ACC112 (cell line): ENCODE data around the gene NTM.

Experiments
- H2AFZ ChIP-seq: fragments of 200-600 bp; sonication (generic); one replicate; pipeline ENCODE4 v1.6.0; 2017; ENCODE audit warnings: antibody characterized with exemption, low read length; ENCODE audit not compliant: unreplicated experiment
- H3K27ac ChIP-seq: fragments of 200-600 bp; sonication (generic); 2 replicates; pipeline ENCODE4 v1.5.1; 2014; ENCODE audit warnings: low read depth, mild to moderate bottlenecking, antibody characterized with exemption, low read length, moderate library complexity
- H3K27me3 ChIP-seq: fragments of 200-600 bp; sonication (generic); 2 replicates; pipeline ENCODE4 v1.6.1; 2014; ENCODE audit warnings: mild to moderate bottlenecking, antibody characterized with exemption, low read length, moderate library complexity, mixed read lengths; ENCODE audit not compliant: insufficient read depth
- H3K36me3 ChIP-seq: fragments of 200-600 bp; sonication (generic); 2 replicates; pipeline ENCODE4 v1.6.1; 2016; ENCODE audit warnings: mild to moderate bottlenecking, antibody characterized with exemption, low read length, moderate library complexity, mixed read lengths; ENCODE audit not compliant: insufficient read depth
- H3K4me1 ChIP-seq: fragments of 200-600 bp; sonication (generic); one replicate; pipeline ENCODE4 v1.6.1; 2016; ENCODE audit warnings: low read length, mixed read lengths; ENCODE audit not compliant: insufficient read depth, unreplicated experiment, control insufficient read depth
- H3K4me3 ChIP-seq: fragments of 200-600 bp; sonication (generic); 2 replicates; pipeline ENCODE4 v1.5.1; 2014; ENCODE audit warnings: mild to moderate bottlenecking, low read depth, low read length
- H3K79me2 ChIP-seq: fragments of 200-600 bp; sonication (generic); one replicate; pipeline ENCODE4 v1.6.0; 2016; ENCODE audit warnings: low read length; ENCODE audit not compliant: control insufficient read depth, unreplicated experiment, insufficient read depth

Gene NTM

DNA sequence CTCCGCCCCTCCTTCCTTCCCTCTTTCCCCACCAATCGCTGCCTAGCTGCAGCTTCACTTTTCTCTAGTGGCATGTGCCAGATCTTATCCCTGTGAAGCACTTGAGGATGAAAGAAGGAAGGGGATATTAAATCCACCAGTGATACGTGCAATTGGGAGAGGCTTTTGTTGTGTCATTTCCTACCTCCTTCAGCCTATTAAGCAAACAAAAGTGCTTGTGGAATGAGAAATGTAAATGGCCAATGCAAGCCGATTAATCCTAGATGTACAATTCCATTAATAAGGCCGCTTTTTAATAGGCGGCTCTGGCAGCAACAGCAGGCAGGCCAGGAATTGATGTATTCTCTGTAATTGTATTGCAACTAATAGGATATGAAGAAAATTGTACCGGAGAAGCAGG, 23.3 kb downstream of the NTM start:
- no peak overlapping the region for H2AFZ ChIP-seq
- H3K4me3 ChIP-seq = no peak overlapping the region
- H3K4me1 ChIP-seq = no peaks in the 10 kb centered on the region
- H3K27me3 ChIP-seq = no peaks in the 10 kb centered on the region
- H3K27ac ChIP-seq = no peak overlapping the region
- H3K79me2 ChIP-seq = no peaks in the 10 kb centered on the region
- no peaks in the 10 kb centered on the region for H3K36me3 ChIP-seq

DNA sequence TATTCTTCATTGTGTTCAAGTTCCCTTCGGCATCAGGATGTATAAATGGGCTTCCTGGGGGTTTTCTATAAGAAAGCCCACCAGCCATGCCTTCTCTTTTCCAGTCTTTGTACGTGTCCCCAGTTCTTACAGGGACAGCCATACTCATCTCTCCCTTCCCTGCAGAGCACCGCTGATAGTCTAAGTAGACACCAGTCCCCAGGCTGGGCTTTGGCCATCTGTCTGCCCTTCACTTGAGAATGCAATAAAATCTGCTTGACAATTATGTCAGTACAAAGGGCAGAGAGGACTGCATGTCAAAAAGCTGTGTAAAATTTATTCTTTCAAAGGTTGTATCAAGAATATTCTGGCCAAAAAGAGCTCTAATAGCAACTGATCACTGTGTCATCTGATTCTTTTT, 27.3 kb downstream of the NTM start:
- Histone ChIP-seq H3K27ac (no peak overlapping the region), H3K36me3 (no peaks in the 10 kb centered on the region), H3K79me2 (no peaks in the 10 kb centered on the region), H3K4me1 (no peaks in the 10 kb centered on the region), H3K4me3 (no peak overlapping the region), H3K27me3 (no peaks in the 10 kb centered on the region), H2AFZ (no peak overlapping the region)

GRCh38 chr11:131402040-131402439, 31.6 kb downstream of the NTM start:
- Histone ChIP-seq H3K27ac (no peak overlapping the region), H3K79me2 (no peaks in the 10 kb centered on the region), H3K27me3 (no peaks in the 10 kb centered on the region), H3K4me3 (no peak overlapping the region), H2AFZ (no peak overlapping the region), H3K4me1 (no peaks in the 10 kb centered on the region), H3K36me3 (no peaks in the 10 kb centered on the region)

GRCh38 chr11:131404010-131404409, 33.6 kb downstream of the NTM start:
- Histone ChIP-seq H3K27me3 (no peaks in the 10 kb centered on the region), H3K79me2 (no peaks in the 10 kb centered on the region), H3K4me1 (no peaks in the 10 kb centered on the region)

GRCh38 chr11:131408025-131408640, 37.7 kb downstream of the NTM start:
- no peak overlapping the region for H2AFZ ChIP-seq
- no peak overlapping the region for H3K27ac ChIP-seq
- no peaks in the 10 kb centered on the region for H3K27me3 ChIP-seq
- H3K4me3 ChIP-seq = no peak overlapping the region
- no peaks in the 10 kb centered on the region for H3K36me3 ChIP-seq
- H3K79me2 ChIP-seq = no peaks in the 10 kb centered on the region
- H3K4me1 ChIP-seq = no peaks in the 10 kb centered on the region

More at GRCh38 chr11:131404010-131404409, 33.6 kb downstream of the NTM start:
- H2AFZ ChIP-seq = no peak overlapping the region
- H3K27ac ChIP-seq = no peak overlapping the region
- no peak overlapping the region for H3K4me3 ChIP-seq
- no peaks in the 10 kb centered on the region for H3K36me3 ChIP-seq

GRCh38 chr11:131409345-131409744, 38.9 kb downstream of the NTM start:
- Histone ChIP-seq H3K79me2 (no peaks in the 10 kb centered on the region), H3K27ac (no peak overlapping the region), H3K4me3 (no peak overlapping the region), H3K36me3 (no peaks in the 10 kb centered on the region), H3K4me1 (no peaks in the 10 kb centered on the region), H3K27me3 (no peaks in the 10 kb centered on the region), H2AFZ (no peak overlapping the region)

DNA sequence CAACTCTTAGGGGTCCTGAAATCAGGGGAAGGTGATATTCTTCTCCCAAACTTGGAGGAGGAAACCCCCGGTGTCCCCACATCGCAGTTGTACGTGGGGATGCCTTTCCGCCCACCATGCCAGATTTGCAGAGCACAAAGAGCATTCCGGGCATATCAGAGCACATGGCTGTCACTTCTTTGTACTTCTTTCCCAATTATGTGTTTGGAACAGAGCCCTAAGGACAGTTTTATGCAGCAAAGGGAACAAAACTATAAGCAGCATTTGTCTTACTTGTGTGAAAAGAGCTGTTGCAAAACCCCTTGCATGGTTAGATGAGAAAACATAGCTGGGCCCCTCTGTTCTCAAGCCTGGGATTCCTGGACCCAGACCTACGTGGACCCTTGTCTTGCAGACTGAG, 41.2 kb downstream of the NTM start:
- Histone ChIP-seq H3K36me3 (no peaks in the 10 kb centered on the region), H3K4me1 (no peaks in the 10 kb centered on the region), H2AFZ (no peak overlapping the region), H3K79me2 (no peaks in the 10 kb centered on the region), H3K4me3 (no peak overlapping the region), H3K27me3 (no peaks in the 10 kb centered on the region), H3K27ac (no peak overlapping the region)

GRCh38 chr11:131412061-131412460, 41.6 kb downstream of the NTM start:
- H3K4me3 ChIP-seq = no peak overlapping the region
- H3K36me3 ChIP-seq = no peaks in the 10 kb centered on the region
- no peaks in the 10 kb centered on the region for H3K4me1 ChIP-seq
- no peak overlapping the region for H2AFZ ChIP-seq
- H3K27me3 ChIP-seq = no peaks in the 10 kb centered on the region
- no peaks in the 10 kb centered on the region for H3K79me2 ChIP-seq
- no peak overlapping the region for H3K27ac ChIP-seq

GRCh38 chr11:131413217-131413616, 42.8 kb downstream of the NTM start:
- H3K36me3 ChIP-seq = no peaks in the 10 kb centered on the region
- no peak overlapping the region for H2AFZ ChIP-seq
- no peak overlapping the region for H3K27ac ChIP-seq
- no peaks in the 10 kb centered on the region for H3K4me1 ChIP-seq
- H3K79me2 ChIP-seq = no peaks in the 10 kb centered on the region
- H3K4me3 ChIP-seq = no peak overlapping the region
- no peaks in the 10 kb centered on the region for H3K27me3 ChIP-seq

GRCh38 chr11:131418189-131418588, 47.8 kb downstream of the NTM start:
- no peak overlapping the region for H3K4me3 ChIP-seq
- no peaks in the 10 kb centered on the region for H3K4me1 ChIP-seq
- no peak overlapping the region for H2AFZ ChIP-seq
- no peaks in the 10 kb centered on the region for H3K36me3 ChIP-seq
- H3K79me2 ChIP-seq = no peaks in the 10 kb centered on the region
- H3K27ac ChIP-seq = no peak overlapping the region
- no peaks in the 10 kb centered on the region for H3K27me3 ChIP-seq

DNA sequence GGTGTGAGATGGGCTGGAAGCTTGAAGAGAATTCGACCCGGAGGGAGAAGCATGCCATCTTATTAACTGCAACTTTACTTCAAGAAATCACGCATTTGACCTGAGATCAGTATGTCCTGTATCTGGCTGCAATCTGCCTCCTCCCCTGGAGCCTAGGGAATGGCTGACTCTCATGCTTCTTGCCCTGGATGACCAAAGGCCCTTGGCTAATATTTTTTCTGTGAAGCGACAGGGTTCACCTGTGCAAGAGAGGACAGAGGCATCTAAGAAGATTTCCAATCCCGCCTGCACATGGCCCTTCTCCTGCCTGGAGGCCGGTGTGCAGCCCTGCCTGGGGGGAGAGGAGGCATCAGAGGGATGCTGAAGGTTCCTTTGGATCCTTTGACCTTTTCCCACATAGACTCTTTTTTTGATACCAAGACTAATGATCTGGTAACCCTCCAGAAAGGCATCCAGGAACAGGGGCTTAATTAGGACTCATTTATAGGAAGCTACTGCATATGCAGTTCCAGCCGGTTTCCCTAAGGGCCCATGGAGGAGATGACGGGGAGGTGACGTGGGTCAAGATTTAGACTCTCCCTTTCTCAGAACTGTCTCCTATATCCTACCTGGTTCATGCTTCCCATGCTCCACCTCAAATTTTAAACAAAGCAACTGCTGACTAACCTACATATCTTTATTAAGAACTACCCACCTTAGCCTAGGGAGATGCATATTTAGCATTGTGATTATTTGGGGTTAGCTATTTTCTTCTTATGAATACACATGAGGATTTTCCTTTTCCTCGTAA, 50.8 kb downstream of the NTM start:
- no peaks in the 10 kb centered on the region for H3K27me3 ChIP-seq
- H2AFZ ChIP-seq = no peak overlapping the region
- H3K4me3 ChIP-seq = no peak overlapping the region
- no peak overlapping the region for H3K27ac ChIP-seq
- no peaks in the 10 kb centered on the region for H3K36me3 ChIP-seq
- H3K4me1 ChIP-seq = no peaks in the 10 kb centered on the region
- H3K79me2 ChIP-seq = no peaks in the 10 kb centered on the region
